HG03575 (cell line): Measurements from ENCODE around the gene TRNT1.
A peak's percentile ranks its signal among the peaks of the same experiment; 100 is the strongest.

Experiments
- ATAC-seq: cut with Tn5 transposase; IDR thresholded peaks from one replicate; pipeline ENCODE4 v1.9.1; 2021; ENCODE audit not compliant: unreplicated experiment, insufficient number of reproducible peaks, low FRiP score; ENCODE audit errors: extremely low read depth

TRNT1 gene

DNA sequence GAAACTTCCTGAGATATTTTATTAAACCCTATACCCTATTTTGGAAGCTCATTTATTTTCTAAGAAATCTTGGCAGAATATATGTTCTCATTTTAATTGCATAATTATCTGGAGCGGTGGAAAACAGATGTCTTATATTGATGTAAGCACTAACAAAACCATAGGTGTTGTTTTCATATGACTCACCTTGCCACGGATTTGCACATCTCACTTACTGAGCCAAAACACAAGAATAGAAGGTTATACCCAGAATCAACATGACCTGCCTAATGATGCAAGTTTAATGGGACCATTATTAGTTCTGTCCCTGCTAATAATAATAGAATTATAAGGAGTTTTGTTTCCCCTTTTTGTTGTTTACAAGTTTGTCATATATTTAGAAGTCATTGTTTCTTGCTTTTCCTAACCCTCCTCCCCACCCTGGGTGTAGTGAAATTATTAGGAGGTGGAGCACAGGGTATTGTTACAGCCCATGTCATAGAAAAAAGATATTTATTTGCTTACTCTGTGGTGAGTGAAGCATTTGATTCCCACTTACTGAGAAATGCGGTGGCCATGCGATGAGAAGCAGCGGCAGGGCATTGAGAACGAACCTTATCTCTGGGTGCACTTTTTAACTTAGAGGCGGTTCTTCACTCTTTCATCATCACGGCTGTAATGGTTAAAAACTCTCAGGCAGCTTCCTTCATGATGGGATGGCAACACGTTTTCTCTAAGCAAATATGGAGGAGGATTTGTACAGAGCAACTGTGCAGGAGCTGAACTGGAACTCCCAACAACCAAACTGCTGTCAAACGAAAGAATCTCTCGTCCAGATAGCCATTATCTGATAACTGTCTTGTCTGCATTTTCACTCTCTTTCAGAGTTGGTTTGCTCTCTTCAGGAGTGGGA is 17.1 kb upstream of the TRNT1 start:
- ATAC-seq: peak; percentile 60

- ATAC-seq: peak; percentile 47
Observed at GRCh38 chr3:3110299-3110630, 16.5 kb upstream of the TRNT1 start, which contains the start of gene IL5RA. Gene IL5RA, minus strand, starts transcription at chr3:3110374. Its CDS starts 5,390 bp downstream, at chr3:3104984.

DNA sequence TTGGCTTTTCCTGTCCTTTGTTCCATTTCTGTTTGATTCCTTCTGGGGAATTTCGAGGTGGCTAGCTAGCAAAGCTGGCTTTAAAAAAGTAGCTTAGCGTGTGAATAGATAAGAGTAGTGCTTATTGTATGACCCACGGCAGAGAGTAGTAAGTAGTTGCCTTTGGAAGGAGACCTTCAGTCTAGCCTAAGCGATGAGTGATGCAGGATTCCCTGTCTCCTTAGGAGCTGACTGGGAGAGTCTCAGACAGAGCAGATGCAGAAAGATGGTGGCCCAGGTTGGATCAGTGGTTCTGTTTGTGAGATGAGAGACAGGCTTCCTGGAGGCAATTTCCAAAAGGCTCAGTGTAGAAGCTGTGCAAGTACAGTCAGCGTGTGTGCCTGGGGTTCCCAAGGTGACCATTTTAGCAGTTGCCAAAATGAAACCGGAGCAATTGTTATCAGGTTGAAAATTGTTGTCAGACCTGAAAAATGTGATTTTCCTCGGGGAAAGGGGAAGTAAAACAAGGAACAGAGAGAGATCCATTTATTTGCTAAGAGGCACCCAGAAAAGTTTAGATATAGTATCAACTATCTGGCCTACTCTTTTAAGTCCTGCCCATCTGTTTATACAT is 15.9 kb upstream of the TRNT1 start:
- no peak for ATAC-seq

GRCh38 chr3:3113042-3113709 is 13.6 kb upstream of the TRNT1 start:
- ATAC-seq: no peak

- ATAC-seq: no peak
Observed at GRCh38 chr3:3117651-3118050, 9.1 kb upstream of the TRNT1 start.

DNA sequence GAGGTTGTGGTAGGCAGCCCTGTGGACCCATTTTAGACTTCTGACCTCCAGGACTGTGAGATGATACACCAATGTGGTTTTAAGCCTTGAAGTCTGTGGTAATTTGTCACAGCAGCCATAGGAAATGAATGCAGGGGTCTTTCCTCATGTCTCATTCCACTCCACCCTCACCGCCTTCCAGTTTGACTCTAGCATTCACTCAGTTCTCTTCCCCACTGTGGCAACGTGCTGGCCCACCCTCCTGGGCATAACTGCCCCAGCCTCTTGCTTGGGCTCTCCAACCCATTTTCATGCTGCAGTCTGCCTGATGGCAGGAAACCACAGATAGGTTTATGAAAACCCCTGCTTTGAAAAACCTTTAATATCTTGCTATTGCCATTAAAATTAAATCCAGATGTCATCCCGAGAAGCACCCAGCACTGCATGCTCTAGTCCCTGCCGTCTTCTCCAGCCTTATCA is 7.3 kb upstream of the TRNT1 start:
- ATAC-seq: no peak

DNA sequence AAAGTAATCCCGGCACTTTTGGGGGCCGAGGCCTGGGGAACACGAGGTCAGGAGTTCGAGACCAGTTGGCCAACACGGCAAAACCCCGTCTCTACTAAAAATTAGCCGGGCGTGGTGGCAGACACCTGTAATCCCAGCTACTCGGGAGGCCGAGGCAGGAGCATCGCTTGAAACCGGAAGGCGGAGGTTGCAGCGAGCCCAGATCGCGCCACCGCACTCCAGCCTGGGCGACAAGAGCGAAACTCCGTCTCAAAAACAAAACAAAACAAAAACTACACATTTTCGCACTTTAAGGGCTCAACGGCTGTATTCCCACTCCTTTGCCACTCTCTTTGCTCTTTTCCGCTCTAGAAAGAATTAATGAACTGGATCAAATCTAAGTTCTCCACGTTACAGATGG is 763 bp upstream of the TRNT1 start:
- ATAC-seq: no peak

- no peak for ATAC-seq
Observed at GRCh38 chr3:3127432-3128010, 781 bp downstream of the TRNT1 start.

GRCh38 chr3:3129579-3129978 is 2.8 kb downstream of the TRNT1 start:
- ATAC-seq: no peak

- no peak for ATAC-seq
Observed at GRCh38 chr3:3133500-3133899, 6.8 kb downstream of the TRNT1 start.

GRCh38 chr3:3134750-3135448 is 8.2 kb downstream of the TRNT1 start:
- no peak for ATAC-seq

- no peak for ATAC-seq
Observed at GRCh38 chr3:3137526-3137925, 10.8 kb downstream of the TRNT1 start.

DNA sequence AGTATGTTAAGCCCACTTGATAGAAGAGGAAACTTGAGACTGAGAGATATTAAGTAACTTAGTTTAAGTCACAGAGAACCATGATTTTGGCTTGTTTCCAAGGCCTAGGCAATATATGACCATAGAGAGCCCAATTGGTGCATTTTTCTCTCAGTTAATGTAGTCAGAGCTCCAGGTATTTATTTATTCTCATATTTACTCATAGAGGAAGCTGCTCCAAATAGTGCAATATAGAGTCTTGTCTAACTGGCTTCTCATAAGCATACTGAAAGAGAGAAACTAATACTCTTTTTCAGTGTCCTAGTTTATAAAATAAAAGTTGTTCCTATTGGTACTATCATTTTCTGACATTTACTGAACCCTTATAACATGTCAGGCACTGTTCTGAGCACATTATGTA is 15.2 kb downstream of the TRNT1 start:
- ATAC-seq: no peak

DNA sequence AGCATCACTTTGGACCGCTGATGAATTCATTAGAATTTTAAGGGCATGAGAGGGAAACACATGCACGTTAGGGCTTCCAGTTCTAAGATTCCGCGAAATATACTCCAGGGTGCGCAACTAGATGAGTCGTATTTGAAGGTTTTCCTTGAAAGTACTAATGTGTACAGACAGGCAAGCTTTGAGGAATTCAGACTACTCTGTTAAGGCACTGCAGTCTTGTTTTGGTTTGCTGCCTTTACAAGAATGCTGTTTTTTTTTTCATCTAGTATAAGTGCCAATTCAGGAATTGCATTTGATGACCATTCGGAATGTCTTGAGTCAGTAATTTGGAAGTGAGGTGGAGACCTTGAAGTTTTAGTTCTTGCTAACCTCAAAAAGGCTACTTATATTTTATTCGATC is 19.1 kb downstream of the TRNT1 start:
- ATAC-seq: no peak

DNA sequence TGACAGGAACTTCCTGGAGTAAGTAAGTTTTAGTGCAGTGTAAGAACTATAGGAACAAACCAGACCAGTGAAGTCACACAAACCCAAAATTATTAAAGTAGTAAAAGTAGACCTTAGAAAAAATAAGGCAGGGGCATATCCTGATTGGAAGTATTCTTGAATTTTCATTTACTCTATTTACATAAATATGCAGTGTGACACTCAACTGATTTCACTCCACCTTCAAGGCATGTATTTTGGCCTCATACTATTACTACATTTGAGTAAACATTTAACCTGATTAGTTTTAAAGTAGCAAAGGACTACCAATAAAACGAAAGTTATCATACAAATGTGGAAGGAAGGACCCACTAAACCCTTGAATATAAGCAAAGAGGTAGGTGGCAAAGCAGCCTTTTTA is 22.8 kb downstream of the TRNT1 start:
- ATAC-seq: no peak

GRCh38 chr3:3151513-3151912 is 24.8 kb downstream of the TRNT1 start:
- ATAC-seq: no peak

GRCh38 chr3:3154879-3155610 is 28.3 kb downstream of the TRNT1 start:
- no peak for ATAC-seq

DNA sequence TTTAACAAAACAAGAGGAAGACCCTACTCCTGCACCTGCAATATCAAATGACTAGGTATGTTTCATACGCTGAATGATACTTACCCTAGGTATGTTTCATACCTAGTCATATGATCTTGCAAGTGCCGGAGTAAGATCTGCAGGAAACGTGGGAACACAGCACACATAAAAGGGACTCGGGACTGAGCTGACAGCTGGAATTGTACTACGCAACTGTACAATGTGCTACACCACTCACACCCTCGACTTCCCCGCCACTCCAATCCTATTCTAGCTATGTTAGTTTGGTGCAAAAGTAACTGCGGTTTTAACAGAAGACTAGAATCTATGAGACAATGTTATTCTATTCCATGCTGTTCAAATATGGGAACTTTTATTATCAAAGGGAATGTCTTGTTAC is 30.7 kb downstream of the TRNT1 start:
- ATAC-seq: no peak
